LNCAP (cell line): Measurements from ENCODE around the gene ASB1.

Experiments used
- CTCF ChIP-seq: fragments of 450-650 bp; IDR thresholded peaks from 2 replicates; pipeline ENCODE4 v1.5.1; 2017; ENCODE audit warnings: mild to moderate bottlenecking

Gene ASB1

GRCh38 chr2:238473014-238473413, 46.3 kb downstream of the ASB1 start:
- no peak for TF ChIP-seq CTCF

- no peak for TF ChIP-seq CTCF
Observed at GRCh38 chr2:238473523-238473922, 46.8 kb downstream of the ASB1 start.

- no peak for TF ChIP-seq CTCF
Observed at GRCh38 chr2:238475034-238475433, 48.3 kb downstream of the ASB1 start.

- no peak for TF ChIP-seq CTCF
Observed at GRCh38 chr2:238475566-238475965, 48.8 kb downstream of the ASB1 start.

- no peak for TF ChIP-seq CTCF
Observed at GRCh38 chr2:238476258-238476657, 49.5 kb downstream of the ASB1 start.

GRCh38 chr2:238478216-238478615, 51.5 kb downstream of the ASB1 start:
- no peak for TF ChIP-seq CTCF

- TF ChIP-seq CTCF, result no peak
Observed at GRCh38 chr2:238479847-238480246, 53.1 kb downstream of the ASB1 start.

GRCh38 chr2:238483021-238483420, 56.3 kb downstream of the ASB1 start:
- TF ChIP-seq CTCF, result no peak
